ENCODE data around the gene DUSP14. TPM values are rescaled to one million over a fixed set of nuclear protein-coding genes. Genes with fewer than 3 reads are reported as not detected.
"Not testable (repeated sequence)": the region's sequence is repeated elsewhere in the genome, so short reads cannot be mapped to it uniquely, and the experiment has no call there.

Gene DUSP14, protein sequence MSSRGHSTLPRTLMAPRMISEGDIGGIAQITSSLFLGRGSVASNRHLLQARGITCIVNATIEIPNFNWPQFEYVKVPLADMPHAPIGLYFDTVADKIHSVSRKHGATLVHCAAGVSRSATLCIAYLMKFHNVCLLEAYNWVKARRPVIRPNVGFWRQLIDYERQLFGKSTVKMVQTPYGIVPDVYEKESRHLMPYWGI
- total RNA-seq, result 10 to 100 TPM; 13.5 to 15.6 TPM
- long read RNA-seq, donor 1, transcript DUSP14-206 (3 exons, 1,537 nt), result major isoform, 6 of 6 reads
- long read RNA-seq, donor 1, partial matches to known transcripts, result 0 of 6 reads
- long read RNA-seq, donor 1, other reads (novel, unspliced or antisense), result 0 of 6 reads
- long read RNA-seq, donor 2, transcript DUSP14-206 (3 exons, 1,537 nt), result major isoform, 85 of 90 reads
- long read RNA-seq, donor 2, partial matches to known transcripts, result 0 of 90 reads
- long read RNA-seq, donor 2, other reads (novel, unspliced or antisense), result 2 of 90 reads

DNA sequence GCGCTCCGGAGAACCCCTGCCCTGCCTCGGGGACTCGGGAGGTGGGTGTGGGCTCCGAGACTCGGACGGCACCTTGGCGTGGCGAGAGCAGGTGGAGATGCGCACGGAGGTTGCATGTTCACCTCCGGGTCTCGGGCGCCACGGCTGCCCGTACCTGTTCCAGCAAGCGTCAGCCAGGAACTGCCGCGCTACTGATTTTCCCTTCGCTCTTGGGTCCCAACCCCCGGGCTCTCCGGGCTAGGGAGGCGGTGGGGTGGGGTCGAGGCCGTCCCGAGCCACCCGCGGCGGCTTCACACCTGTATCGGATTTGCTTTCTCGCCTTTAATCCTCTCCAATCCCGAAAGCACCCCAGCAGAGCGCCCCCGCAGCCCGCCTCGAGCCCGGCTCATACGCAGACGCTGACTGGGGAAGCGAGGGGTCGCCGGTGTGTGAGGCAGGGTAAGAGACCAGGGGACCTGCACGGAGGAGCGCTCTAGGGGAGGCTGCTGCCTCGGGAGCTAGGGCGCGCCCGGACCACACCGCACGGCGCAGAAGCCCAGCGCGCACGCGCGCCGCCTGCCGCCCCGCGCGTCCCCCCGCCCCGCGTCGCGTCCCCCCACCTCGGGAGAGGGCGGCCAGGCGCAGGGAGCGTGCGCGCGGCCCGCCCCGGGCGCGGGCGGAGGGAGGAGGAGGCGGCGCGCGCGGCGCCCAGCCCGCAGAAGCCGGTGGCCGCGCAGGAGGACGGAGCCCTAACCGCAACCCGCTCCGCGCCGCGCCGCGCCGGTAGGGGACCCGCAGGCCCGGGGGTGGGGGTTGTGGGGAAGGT is at the start of gene DUSP14:
DUSP14 (plus strand) TSS at position 695 of the 805 bp plus-strand sequence. CDS start 22,382 bp downstream, outside the sequence.
- peak; percentile 91 for DNase-seq (ENCODE audit: low spot score)
- intact Hi-C loops (cut with DNase I), result no loop called here

DNA sequence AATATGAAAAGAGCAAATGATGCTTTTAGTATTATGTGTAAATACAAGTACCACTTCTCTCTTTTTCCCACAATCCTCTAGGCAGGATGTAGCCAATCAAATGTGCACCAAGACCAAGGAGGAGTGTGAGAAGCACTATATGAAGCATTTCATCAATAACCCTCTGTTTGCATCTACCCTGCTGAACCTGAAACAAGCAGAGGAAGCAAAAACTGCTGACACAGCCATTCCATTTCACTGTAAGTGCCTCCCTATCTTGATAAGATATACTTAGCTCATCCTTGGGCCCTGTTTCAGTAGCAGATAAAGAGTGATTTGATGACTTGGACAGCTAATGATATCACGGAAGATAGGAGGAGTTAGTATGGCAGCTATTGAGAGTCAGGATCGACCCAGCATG is 49.3 kb upstream of the DUSP14 start:
- intact Hi-C loops (cut with DNase I), result no loop called here
- DNase-seq (ENCODE audit: low spot score), result no peak

DNA sequence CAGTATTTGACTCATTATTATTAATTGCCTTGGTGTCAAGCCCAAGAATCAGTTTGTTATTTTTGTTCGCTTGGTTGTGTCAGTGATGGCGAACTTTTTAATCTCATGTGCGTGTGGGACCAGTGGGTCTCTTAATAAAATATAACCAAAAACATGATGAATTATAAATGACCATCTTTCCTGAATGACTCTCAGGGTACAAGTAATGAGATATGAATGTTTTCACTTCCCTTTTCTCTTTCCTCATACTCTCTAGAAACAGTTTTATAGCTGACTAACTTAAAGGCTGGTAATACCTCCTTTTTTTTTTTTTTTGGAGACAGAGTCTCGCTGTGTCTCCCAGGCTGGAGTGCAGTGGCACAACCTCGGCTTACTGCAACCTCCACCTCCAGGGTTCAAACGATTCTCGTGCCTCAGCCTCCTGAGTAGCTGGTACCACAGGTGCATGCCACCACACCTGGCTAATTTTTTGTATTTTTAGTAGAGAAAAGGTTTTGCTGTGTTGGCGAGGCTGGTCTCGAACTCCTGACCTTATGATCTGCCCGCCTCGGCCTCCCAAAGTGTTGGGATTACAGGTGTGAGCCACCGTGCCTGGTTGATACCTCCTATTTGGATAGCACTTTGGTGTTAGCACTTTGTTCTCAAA is 48.2 kb upstream of the DUSP14 start:
- DNase-seq (ENCODE audit: low spot score), result not testable (repeated sequence)

DNA sequence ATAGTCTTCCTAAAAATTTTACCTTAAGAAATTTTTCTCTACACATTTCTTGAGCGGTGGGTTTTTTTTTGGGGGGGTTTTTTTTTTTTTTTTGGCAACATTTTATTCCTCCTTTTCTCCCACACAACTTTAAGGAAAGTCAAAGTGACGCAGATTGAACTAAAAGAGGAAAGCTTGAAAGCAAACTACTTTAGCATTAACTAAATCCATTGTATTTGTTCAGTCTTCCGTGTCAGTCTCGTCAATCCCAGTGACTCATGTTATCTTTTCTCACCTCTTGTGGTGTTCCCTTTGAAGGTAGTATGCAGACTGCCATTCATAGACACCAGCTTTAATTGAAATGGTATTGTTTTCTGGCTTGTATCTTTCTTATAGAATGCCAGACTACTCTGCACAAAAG is 43.7 kb upstream of the DUSP14 start:
- no peak for DNase-seq (ENCODE audit: low spot score)
- intact Hi-C loops (cut with DNase I), result no loop called here

More for the DNA sequence above, 48.2 kb upstream of the DUSP14 start:
- intact Hi-C loops (cut with DNase I), result not testable (repeated sequence)

DNA sequence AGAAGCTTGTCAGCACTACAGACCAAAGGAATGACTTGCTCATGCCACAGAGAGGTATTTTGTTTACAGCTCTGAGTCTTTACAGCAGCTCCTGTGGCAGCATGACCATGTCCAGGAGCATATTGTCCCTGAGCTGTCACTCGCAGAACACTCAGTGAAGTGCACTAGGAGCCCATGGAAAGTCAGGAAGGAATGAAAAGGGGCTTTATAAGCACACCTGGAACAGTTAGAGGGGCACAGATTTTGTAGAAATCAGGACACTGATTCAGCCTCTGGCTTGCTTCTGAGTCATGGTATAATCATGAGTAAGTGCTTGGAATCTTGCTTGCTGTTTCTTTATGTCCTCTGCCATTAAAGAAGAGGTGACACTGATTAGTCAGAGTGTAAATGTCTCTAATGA is 42.0 kb upstream of the DUSP14 start:
- no peak for DNase-seq (ENCODE audit: low spot score)
- intact Hi-C loops (cut with DNase I), result no loop called here

DNA sequence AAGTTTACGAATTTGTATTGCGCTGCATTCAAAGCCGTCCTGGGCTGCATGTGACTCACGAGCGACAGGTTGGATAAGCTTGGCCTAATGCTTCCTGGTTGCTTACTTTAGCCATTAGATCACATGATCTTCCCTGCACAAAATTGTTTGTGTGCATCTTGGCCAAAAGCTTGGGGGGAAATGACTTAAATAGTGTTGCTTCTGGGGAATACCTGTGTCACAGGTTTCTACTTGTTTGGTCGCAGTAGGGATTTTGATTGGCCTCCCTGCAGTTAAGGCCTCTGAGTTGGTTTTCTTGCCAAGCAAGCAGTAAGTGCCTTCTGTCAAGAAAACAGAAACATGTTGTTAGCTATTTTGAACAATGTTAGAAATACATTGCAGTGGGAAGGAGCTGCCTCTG is 39.6 kb upstream of the DUSP14 start:
- intact Hi-C loops (cut with DNase I), result no loop called here

DNA sequence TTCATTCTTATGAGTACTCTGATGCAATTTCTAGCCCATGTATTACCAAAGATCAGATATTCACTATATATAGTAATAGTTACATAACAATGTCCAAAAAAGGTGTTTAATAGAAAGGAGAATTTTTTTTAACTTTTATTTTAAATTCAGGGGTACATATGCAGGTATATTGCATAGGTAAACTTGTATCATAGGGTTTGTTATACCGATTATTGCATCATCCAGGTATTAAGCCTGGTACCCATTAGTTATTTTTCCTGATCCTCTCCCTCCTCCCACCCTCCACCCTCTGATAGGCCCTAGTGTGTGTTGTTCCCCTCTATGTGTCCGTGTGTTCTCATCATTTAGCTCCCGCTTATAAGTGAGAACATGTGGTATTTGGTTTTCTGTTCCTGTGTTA is 31.9 kb upstream of the DUSP14 start:
- intact Hi-C loops (cut with DNase I); DNase-seq (ENCODE audit: low spot score): not testable (repeated sequence)

More for the DNA sequence above, 39.6 kb upstream of the DUSP14 start:
- DNase-seq (ENCODE audit: low spot score), result no peak

DNA sequence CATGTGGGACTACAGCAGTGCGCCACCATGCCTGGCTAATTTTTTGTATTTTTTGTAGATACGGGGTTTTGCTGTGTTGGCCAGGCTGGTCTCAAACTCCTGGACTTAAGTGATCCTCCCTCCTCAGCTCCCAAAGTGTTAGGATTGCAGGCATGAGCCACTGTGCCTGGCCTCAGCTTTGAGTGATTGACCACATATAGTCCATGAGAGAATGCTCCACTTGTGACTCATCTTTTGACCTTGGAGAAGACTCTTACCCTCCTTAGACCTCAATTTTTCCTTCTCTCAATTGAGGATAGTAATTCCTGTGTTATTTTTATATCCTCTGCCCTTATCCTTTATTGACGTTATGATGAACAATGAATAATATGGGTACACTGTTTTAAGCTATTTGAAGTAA is 30.9 kb upstream of the DUSP14 start:
- intact Hi-C loops (cut with DNase I), result no loop called here
- DNase-seq (ENCODE audit: low spot score), result no peak

DNA sequence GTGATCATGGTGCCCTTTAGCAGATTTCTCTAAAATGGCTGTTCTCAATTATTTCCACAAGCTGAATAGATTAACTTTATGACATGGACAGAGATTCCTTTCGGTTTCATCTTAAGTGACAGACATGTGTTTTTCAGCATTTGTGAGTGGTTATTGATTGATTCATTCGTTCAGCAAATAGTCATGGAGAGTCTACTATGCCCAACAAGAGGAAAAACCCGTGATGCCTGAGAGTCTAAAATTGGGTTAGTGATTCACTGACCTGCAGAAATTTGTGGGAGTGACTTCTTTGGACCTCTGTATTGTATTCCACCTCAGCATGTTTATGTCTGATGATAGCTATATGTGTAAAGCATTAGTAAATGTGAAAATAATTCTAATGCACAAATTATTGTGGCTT is 28.0 kb upstream of the DUSP14 start:
- intact Hi-C loops (cut with DNase I), result no loop called here
- no peak for DNase-seq (ENCODE audit: low spot score)

DNA sequence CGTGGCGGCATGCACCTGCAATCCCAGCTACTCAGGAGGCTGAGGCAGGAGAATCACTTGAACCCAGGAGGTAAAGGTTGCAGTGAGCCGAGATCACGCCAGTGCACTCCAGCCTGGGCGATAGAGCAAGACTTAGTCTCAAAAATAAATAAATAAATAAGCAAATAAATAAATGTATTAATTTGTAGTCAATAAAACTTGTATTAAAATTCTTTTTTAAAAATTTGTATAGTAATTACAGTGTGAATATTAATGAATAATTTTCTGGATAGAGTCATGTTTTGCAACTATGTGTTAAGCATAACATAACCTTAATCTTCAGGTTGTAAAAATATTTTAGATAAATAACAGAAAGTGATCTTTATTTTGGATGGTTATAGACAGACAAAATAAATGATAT is 27.2 kb upstream of the DUSP14 start:
- intact Hi-C loops (cut with DNase I), result no loop called here
- no peak for DNase-seq (ENCODE audit: low spot score)

DNA sequence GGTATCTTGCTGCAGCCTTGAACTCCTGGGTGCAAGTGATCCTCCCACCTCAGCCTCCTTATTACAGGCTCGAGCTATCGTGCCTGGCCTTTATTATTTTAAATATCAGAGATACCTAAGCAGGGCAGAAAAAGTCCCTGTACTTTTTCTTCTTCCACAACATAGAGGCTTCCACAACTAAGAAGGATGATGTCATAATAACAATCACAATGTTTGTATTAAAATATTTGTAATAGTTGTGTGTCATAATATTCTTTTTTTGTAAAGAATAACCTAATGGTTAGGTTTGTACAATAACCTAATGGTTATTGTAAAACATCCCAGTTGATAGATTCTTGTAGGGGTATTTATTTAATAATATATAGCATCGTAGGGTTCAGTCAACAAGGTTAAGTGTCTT is 26.7 kb upstream of the DUSP14 start:
- intact Hi-C loops (cut with DNase I), result loop anchor here in 1 of 2 donors (1.0 kb wide), 1 partner anchor 19 kb away; no protein-coding TSS in a partner anchor
- DNase-seq (ENCODE audit: low spot score), result no peak

DNA sequence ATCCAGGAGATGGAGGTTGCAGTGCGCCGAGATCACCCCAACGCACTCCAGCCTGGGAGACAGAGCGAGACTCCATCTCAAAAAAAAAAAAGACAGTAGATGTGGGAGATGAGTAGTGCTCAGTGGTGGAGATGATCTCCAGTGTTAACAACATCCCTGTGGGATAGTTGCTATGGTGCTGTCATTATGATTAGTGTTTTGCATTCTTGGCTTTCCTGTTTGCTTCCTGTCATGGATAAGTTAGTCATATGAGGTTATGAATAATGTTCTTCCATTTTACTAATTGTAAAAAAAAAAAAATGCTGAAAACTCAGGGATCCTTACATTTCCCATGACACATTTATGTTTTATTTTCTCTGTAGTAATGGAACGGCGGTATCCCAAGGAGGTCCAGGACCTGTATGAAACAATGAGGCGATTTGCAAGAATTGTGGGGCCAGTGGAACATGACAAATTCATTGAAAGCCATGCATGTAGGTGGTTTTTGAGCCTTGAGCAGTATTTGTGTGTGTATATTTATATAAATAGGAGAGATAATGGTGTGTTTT is 24.5 kb upstream of the DUSP14 start:
- no peak for DNase-seq (ENCODE audit: low spot score)
- intact Hi-C loops (cut with DNase I), result no loop called here

DNA sequence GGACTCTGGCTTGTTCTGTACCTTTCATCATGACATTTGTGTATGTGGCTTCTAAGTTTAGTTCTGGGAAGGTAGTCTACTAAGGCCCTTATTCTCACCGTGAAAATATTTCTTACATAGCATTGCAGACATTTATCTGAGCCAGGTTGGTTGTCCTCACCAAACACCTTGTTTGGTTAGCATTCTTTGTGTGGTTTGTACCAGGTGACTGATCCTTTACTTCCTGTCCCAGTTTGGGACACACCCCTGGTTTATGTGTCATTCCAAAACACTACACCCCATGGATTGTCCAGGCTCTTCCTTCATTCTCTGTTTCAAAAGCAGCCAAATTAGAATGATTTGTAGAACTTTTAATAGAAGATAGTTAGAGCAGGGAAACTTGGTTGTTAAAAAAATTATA is 23.2 kb upstream of the DUSP14 start:
- intact Hi-C loops (cut with DNase I), result no loop called here

DNA sequence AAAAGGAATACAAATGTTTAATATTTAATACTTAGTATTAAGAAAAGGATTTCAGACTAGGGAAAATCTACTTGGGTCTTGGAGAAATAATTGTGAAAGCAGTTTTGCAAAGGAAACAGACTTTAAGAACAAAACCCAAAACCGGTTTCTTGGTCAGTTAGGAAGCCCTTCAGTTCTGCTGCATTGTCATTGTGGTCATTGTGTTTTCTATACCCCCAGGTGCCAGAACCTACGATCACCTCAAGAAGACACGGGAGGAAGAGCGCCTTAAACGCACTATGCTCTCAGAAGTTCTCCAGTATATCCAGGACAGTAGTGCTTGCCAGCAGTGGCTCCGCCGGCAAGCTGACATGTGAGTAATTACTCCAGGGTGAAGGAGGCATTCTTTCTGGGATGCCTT is 19.5 kb upstream of the DUSP14 start:
- intact Hi-C loops (cut with DNase I), result no loop called here
- no peak for DNase-seq (ENCODE audit: low spot score)

More for the DNA sequence above, 23.2 kb upstream of the DUSP14 start:
- no peak for DNase-seq (ENCODE audit: low spot score)

DNA sequence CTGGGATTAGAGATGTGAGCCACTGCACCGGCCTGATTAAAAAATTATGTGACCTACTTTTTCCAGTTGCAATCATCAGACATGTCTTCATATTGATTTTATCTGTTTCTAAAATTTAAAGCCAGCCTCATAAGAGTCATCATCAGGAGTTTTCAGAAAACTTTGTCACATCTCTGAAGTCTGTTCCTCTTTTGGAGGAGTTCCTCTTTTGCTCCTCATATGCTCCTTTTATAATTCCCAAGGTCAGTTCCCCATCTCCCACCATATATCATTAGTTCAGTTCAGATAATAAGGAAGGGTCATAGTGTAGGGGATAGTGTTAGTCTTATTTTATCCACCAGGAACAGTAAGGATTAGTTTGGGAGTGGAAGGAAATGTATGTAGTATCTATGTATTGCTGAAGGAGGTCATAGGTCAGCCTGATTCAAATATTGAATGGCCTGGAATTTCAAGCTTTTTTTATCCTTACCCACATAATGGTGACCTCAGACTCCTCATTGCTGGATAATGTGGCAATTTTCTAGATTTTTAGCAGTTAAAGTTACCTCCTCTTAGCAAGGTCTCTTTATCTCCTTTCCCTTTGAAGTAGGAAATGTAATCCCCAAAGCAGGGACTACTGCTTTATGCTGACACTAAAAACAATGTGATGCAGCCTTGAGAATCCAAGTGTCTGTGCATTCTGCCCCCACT is 13.8 kb upstream of the DUSP14 start:
- no peak for DNase-seq (ENCODE audit: low spot score)
- intact Hi-C loops (cut with DNase I), result no loop called here

DNA sequence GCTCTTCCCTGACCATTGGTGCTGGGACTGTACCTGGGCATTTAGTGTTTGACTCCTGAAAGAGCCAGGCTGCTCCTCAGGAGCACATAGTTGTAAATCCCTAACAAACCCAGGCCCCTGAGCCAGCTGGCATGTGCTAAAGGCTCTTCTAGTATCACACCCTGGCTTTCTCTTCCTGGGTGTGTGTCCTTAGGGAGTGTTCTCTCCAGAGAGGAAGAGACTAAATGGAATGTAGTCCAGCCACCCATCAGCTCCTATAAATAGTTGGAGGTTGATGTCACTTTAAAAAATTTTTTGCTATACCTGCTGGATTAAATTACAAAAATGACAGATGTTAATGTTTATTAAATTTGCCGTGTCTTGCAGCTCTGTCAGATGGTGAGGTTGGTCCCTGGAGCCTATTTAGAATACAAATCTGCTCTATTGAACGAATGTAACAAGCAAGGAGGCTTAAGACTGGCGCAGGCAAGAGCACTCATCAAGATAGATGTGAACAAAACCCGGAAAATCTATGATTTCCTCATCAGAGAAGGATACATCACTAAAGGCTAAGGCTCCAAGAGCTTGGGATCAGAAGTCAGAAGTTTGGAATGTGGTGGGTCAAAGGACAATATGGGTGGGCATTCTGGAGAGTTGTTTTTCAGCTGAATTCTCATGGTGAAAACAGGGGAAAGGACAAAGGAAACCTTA is 13.1 kb upstream of the DUSP14 start:
- intact Hi-C loops (cut with DNase I), result no loop called here
- DNase-seq (ENCODE audit: low spot score), result no peak

DNA sequence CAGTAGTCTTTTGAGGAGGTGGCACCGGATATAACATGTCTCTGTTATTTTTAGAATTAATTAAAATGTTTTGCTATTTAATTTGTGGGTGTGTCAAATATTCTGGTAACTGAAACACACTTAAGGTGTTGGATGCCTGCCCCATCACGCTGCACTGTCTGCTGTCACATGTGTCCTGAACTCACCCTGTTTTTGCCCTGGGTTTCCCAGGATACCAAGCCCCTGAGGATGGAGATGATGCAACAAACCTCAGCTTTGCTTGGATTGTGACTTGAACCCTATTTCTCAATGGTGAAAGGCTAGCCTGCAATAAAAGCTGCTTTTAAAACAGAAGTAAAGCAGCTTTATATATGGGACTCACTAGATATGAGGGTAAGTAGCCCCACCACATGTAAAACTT is 11.5 kb upstream of the DUSP14 start:
- intact Hi-C loops (cut with DNase I), result no loop called here
- DNase-seq (ENCODE audit: low spot score), result no peak

DNA sequence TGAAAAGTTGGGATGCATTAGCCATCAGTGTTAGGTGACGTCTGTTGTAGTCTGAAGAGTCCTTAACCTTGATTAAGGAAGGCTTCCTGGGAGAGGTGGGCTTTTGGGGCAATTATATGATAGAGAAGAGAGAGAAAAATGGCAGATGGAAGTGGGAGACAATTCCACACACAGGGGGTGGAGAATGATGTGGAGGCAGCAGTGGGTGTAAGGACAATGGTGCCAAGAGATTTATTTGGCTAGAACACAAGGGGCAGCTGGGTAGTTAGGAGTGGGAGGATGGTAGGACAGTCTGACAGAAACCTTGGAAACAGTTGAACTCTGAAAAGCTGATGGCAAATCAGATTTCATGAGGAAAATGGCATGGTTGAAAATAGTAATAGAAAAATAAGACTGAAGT is 10.7 kb upstream of the DUSP14 start:
- DNase-seq (ENCODE audit: low spot score), result no peak
- intact Hi-C loops (cut with DNase I), result no loop called here

Measured in posterior vena cava (tissue), 2 donors.